Smooth muscle cell (in vitro differentiated cells): ENCODE data around the gene SNCAIP. TPM values are rescaled to one million over a fixed set of nuclear protein-coding genes. Genes with fewer than 3 reads are reported as not detected.

Source experiments
- DNase-seq: peaks from one replicate; lab custom pipeline; 2025; ENCODE audit not compliant: unreplicated experiment; lab: John Stamatoyannopoulos, UW
- H2AFZ ChIP-seq: fragments of 200-600 bp; sonication (generic); 2 replicates; pipeline ENCODE4 v1.6.0; 2016; ENCODE audit warnings: antibody characterized with exemption, low read depth, mild to moderate bottlenecking
- H3F3A ChIP-seq: fragments of 200-600 bp; sonication (generic); 2 replicates; pipeline ENCODE4 v1.6.0; 2017; ENCODE audit warnings: antibody characterized with exemption, low read depth
- H3K27ac ChIP-seq: fragments of 200-600 bp; sonication (generic); 2 replicates; pipeline ENCODE4 v1.5.1; 2016; ENCODE audit warnings: low read depth, mild to moderate bottlenecking
- H3K27me3 ChIP-seq: fragments of 200-600 bp; sonication (generic); 2 replicates; pipeline ENCODE4 v1.6.1; 2016; ENCODE audit warnings: low read depth, mild to moderate bottlenecking
- H3K36me3 ChIP-seq: fragments of 200-600 bp; sonication (generic); 2 replicates; pipeline ENCODE4 v1.5.1; 2016; ENCODE audit warnings: low read depth
- H3K4me1 ChIP-seq: fragments of 200-600 bp; sonication (generic); 2 replicates; pipeline ENCODE4 v1.5.1; 2016; ENCODE audit warnings: low read depth
- H3K4me2 ChIP-seq: fragments of 200-600 bp; sonication (generic); 2 replicates; pipeline ENCODE4 v1.6.0; 2016; ENCODE audit warnings: mild to moderate bottlenecking
- H3K4me3 ChIP-seq: fragments of 200-600 bp; sonication (generic); 2 replicates; pipeline ENCODE4 v1.5.1; 2016; ENCODE audit warnings: mild to moderate bottlenecking
- H3K79me2 ChIP-seq: fragments of 200-600 bp; sonication (generic); 2 replicates; pipeline ENCODE4 v1.6.0; 2016; ENCODE audit warnings: low read depth, mild to moderate bottlenecking
- H3K9ac ChIP-seq: fragments of 200-600 bp; sonication (generic); 2 replicates; pipeline ENCODE4 v1.6.0; 2016; ENCODE audit warnings: low read depth
- H3K9me3 ChIP-seq: fragments of 200-600 bp; sonication (generic); replicated peaks from 2 replicates; pipeline ENCODE4 v1.5.1; 2016; ENCODE audit warnings: low read depth
- H4K20me1 ChIP-seq: fragments of 200-600 bp; sonication (generic); 2 replicates; pipeline ENCODE4 v1.6.0; 2016; ENCODE audit warnings: low read depth
- CTCF ChIP-seq: fragments of 200-600 bp; sonication (generic); IDR thresholded peaks from 2 replicates; pipeline ENCODE4 v1.5.1; 2017; ENCODE audit warnings: borderline replicate concordance, mild to moderate bottlenecking, antibody characterized with exemption; ENCODE audit not compliant: insufficient read depth, poor library complexity, severe bottlenecking
- WGBS: methylation state at CpG from one replicate; pipeline ENCODE4 v1.1.7; 2016; ENCODE audit warnings: low lambda C conversion rate; 5-methylcytosine and 5-hydroxymethylcytosine counted together
- polyA plus RNA-seq: library from polyadenylated mRNA; unstranded; fragments of >200 nt; fragmentation: Nextera tagmentation; extraction: Ambion mirVana; gene quantifications from 2 replicates; pipeline ENCODE4 v1.2.1, GENCODE V29; 2016
- total RNA-seq: library from RNA; depleted of rRNA; stranded (reverse); fragments of >200 nt; gene quantifications from 2 replicates; pipeline ENCODE4 v1.2.3, GENCODE V29; 2014

Gene SNCAIP
- total and polyA plus RNA-seq, 2 experiments from 2014 or later: 7.2 to 8.0 TPM

- H3F3A ChIP-seq: no peaks in the 10 kb centered on the region
- H2AFZ ChIP-seq: no peak overlapping the region
- no peak overlapping the region for H3K4me2 ChIP-seq
- no peaks in the 10 kb centered on the region for H3K36me3 ChIP-seq
- H3K9me3 ChIP-seq: no peaks in the 10 kb centered on the region
- no peaks in the 10 kb centered on the region for H3K79me2 ChIP-seq
- H3K27ac ChIP-seq: no peak overlapping the region
- peak; percentile 10 for TF ChIP-seq CTCF
- H3K4me1 ChIP-seq: no peaks in the 10 kb centered on the region
- H3K27me3 ChIP-seq: no peaks in the 10 kb centered on the region
- no peak overlapping the region for H3K9ac ChIP-seq
- H3K4me3 ChIP-seq: no peak overlapping the region
- 66% methylated on average over 2 of the region's 2 CpGs for WGBS
- DNase-seq: no peak
- no peaks in the 10 kb centered on the region for H4K20me1 ChIP-seq
Observed at GRCh38 chr5:122295138-122295537, 16.9 kb upstream of the SNCAIP start.

GRCh38 chr5:122296871-122297270 is 15.2 kb upstream of the SNCAIP start:
- no peak overlapping the region for H3K4me3 ChIP-seq
- no peaks in the 10 kb centered on the region for H3K9me3 ChIP-seq
- no peaks in the 10 kb centered on the region for H3K27me3 ChIP-seq
- H2AFZ ChIP-seq: no peak overlapping the region
- H4K20me1 ChIP-seq: no peaks in the 10 kb centered on the region
- no peak overlapping the region for H3K4me2 ChIP-seq
- H3F3A ChIP-seq: peaks cover 6% of the 10 kb centered on the region
- H3K4me1 ChIP-seq: no peaks in the 10 kb centered on the region
- H3K36me3 ChIP-seq: no peaks in the 10 kb centered on the region
- DNase-seq: no peak
- no peak for TF ChIP-seq CTCF
- 80% methylated on average over 2 of the region's 2 CpGs for WGBS
- H3K9ac ChIP-seq: no peak overlapping the region
- H3K27ac ChIP-seq: no peak overlapping the region
- H3K79me2 ChIP-seq: no peaks in the 10 kb centered on the region

- H3K4me3 ChIP-seq: no peak overlapping the region
- TF ChIP-seq CTCF: no peak
- no peaks in the 10 kb centered on the region for H3K9me3 ChIP-seq
- WGBS: 81% methylated on average over 6 of the region's 6 CpGs
- H3K27ac ChIP-seq: no peak overlapping the region
- H3K36me3 ChIP-seq: no peaks in the 10 kb centered on the region
- no peaks in the 10 kb centered on the region for H3K79me2 ChIP-seq
- peaks cover 6% of the 10 kb centered on the region for H3F3A ChIP-seq
- H3K4me1 ChIP-seq: no peaks in the 10 kb centered on the region
- no peak overlapping the region for H3K4me2 ChIP-seq
- no peaks in the 10 kb centered on the region for H4K20me1 ChIP-seq
- H3K9ac ChIP-seq: no peak overlapping the region
- DNase-seq: no peak
- H2AFZ ChIP-seq: no peak overlapping the region
- H3K27me3 ChIP-seq: no peaks in the 10 kb centered on the region
Observed at GRCh38 chr5:122297587-122298298, 14.3 kb upstream of the SNCAIP start.

GRCh38 chr5:122300374-122300773 is 11.7 kb upstream of the SNCAIP start:
- TF ChIP-seq CTCF: no peak
- H3K79me2 ChIP-seq: no peaks in the 10 kb centered on the region
- H3K9ac ChIP-seq: no peak overlapping the region
- H3K36me3 ChIP-seq: no peaks in the 10 kb centered on the region
- no peak overlapping the region for H2AFZ ChIP-seq
- H3K4me2 ChIP-seq: no peak overlapping the region
- no peak for DNase-seq
- peaks cover 6% of the 10 kb centered on the region for H3F3A ChIP-seq
- no peaks in the 10 kb centered on the region for H4K20me1 ChIP-seq
- WGBS: 100% methylated on average over 1 of the region's 1 CpG
- no peak overlapping the region for H3K27ac ChIP-seq
- H3K4me3 ChIP-seq: no peak overlapping the region
- no peaks in the 10 kb centered on the region for H3K4me1 ChIP-seq
- no peaks in the 10 kb centered on the region for H3K27me3 ChIP-seq
- H3K9me3 ChIP-seq: no peaks in the 10 kb centered on the region
